ENCODE results near the gene NPTX1.

NPTX1 gene

DNA sequence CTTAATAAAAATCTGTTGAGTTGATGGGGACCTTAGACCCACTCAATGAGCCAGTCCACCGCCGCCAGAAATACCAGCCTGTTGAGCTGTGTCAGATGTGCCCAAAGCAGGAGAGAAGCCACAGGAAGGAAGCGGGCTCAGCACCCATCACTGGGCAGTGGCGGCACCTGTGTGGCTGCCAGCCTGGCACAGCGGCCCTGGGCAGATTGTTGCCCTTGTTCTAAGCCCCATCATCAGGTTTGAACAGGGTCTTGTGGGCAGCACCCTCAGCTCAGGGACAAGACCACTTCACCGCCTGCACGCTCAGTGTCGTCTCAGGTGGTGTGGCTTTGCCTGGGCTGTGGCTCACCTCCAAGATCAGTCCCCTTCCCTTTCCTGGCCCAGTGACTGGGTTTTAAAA is 52.1 kb downstream of the NPTX1 start:
- no peak for DNase-seq

GRCh38 chr17:80423536-80424225 is 52.7 kb downstream of the NPTX1 start:
- DNase-seq, result no peak

- no peak for DNase-seq
These were observed 53.4 kb downstream of the NPTX1 start for GRCh38 chr17:80422981-80423380.

DNA sequence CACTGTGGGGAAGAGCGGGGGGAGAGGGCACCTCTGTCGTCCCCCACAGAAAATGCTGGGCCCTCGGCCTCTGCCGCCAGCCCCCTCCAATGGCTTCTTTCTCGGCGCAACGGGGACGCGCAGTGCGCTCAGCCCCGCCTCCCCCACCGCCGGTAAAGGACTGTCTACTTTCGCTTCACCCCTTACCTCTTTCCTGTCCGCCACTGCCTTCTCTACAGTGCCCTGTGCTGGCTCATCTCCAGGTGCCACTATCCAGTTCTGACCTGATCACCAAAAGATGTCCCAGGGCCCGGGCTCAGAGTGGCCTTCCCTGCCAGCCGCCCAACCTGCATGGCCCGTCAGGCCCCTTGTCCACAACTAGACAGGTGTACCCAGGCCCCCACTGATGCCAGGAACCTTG is 54.1 kb downstream of the NPTX1 start:
- DNase-seq, result no peak

- DNase-seq, result peak; percentile 27
These were observed 54.9 kb downstream of the NPTX1 start for GRCh38 chr17:80421381-80422090.

DNA sequence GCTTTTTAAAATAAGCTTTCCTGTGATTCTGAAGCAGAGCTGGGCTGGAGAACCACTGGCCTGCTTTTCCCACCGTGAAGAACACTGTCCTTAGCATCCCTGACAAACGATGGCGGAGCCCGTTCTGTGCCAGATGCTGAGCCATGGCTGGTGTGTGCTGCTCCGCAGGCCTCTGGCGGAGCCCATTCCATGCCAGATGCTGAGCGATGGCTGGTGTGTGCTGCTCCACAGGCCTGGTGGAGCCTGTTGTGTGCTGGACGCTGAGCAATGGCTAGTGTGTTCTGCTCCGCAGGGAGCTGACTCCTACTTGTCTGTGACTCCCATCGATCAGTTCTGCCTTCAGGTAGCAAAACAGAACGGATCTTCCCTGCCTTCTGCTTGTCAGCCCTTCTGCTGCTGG is 57.2 kb downstream of the NPTX1 start:
- no peak for DNase-seq

DNA sequence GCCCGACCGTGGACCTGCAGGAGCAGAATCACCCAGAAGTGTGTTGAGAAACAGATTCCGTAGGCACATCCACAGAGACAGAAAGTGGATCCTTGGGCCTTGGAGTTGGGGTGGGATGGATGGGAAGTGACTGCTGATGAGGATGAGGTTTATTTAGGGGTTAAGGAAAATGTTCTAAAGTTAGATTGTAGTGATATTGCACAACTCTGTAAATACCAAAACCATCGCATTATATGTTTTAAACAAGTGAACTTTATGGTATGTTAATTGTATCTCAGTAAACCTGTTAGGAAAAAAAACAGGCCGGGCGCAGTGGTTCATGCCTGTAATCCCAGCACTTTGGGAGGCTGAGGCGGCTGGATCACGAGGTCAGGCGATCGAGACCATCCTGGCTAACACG is 57.8 kb downstream of the NPTX1 start:
- no peak for DNase-seq
